GM21526 (cell line): Measurements from ENCODE around the gene ATP6V1F.
A peak's percentile ranks its signal among the peaks of the same experiment; 100 is the strongest.

Source experiments
- ATAC-seq: cut with Tn5 transposase; IDR thresholded peaks from one replicate; pipeline ENCODE4 v1.9.1; 2021; ENCODE audit warnings: moderate library complexity; ENCODE audit not compliant: unreplicated experiment, low FRiP score

Gene ATP6V1F

GRCh38 chr7:128847721-128848211 is 14.9 kb upstream of the ATP6V1F start:
- ATAC-seq, result no peak

DNA sequence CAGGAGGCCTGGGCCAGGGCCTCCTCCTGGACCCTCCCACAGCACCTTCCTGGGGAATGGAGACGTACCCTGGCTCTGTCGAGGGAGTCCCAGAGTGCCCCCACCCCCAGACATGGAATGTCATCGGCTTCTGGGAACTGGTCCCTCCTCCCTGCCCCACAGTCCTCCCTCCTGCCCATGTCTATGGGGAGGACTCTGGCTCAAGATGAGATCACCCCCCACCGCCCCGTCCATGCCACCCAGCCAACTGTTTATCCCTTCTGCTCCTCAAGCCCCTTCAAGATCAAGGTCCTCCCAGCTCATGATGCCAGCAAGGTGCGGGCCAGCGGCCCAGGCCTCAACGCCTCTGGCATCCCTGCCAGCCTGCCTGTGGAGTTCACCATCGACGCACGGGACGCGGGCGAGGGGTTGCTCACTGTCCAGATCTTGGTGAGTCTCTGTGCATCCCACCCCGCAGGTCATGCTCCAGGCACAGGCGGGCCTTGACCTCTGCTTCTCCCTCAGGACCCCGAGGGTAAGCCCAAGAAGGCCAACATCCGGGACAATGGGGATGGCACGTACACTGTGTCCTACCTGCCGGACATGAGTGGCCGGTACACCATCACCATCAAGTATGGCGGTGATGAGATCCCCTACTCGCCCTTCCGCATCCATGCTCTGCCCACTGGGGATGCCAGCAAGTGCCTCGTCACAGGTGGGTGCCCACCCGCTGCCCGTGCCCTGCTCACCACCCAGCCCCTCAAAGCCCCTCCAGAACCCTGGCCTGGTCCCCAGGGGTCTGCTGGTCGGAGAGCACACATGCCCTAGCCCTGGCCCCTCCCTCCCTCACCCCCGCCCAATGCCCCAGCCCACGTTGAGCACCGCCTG is 14.1 kb upstream of the ATP6V1F start:
- ATAC-seq, result no peak

- ATAC-seq, result no peak
Observed at GRCh38 chr7:128849156-128849515, 13.5 kb upstream of the ATP6V1F start.

- no peak for ATAC-seq
Observed at GRCh38 chr7:128849804-128850490, 12.7 kb upstream of the ATP6V1F start.

DNA sequence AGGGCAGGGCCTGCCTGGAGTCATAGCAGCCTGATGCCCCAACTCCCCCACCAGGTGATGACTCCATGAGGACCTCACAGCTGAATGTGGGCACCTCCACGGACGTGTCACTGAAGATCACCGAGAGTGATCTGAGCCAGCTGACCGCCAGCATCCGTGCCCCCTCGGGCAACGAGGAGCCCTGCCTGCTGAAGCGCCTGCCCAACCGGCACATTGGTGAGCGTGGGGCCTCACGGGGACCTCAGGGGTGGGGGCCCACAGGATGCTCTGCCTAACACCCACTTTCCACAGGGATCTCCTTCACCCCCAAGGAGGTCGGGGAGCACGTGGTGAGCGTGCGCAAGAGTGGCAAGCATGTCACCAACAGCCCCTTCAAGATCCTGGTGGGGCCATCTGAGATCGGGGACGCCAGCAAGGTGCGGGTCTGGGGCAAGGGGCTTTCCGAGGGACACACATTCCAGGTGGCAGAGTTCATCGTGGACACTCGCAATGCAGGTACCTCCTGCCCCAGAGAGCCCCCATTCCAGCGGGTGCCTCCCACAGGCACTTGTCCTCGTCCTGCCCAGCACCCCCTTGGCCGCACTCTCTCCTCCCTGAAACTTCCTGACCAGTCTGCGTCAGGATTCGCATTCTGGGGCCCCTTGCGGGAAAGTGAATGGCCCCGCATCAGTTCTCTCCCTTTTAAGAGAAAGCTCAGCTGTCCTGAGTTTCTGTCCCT is 10.0 kb upstream of the ATP6V1F start:
- no peak for ATAC-seq

DNA sequence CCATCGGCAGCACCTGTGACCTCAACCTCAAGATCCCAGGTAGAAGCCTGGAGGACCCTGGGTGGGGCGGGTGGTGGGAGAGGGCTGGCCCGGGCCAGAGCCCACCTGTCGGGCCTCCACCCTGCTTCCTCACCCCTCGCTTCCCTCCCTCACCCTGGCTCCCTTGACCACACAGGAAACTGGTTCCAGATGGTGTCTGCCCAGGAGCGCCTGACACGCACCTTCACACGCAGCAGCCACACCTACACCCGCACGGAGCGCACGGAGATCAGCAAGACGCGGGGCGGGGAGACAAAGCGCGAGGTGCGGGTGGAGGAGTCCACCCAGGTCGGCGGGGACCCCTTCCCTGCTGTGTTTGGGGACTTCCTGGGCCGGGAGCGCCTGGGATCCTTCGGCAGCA is 8.9 kb upstream of the ATP6V1F start:
- ATAC-seq, result no peak

DNA sequence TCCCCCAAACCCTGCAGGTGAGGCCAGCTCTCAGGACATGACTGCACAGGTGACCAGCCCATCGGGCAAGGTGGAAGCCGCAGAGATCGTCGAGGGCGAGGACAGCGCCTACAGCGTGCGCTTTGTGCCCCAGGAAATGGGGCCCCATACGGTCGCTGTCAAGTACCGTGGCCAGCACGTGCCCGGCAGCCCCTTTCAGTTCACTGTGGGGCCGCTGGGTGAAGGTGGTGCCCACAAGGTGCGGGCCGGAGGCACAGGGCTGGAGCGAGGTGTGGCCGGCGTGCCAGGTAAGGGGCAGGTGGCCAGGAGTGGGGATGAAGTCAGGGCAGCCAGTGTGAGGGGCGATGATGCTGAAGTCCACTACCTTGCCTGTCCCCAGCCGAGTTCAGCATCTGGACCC is 8.3 kb upstream of the ATP6V1F start:
- ATAC-seq, result no peak

- no peak for ATAC-seq
Observed at GRCh38 chr7:128855559-128855958, 7.1 kb upstream of the ATP6V1F start.

DNA sequence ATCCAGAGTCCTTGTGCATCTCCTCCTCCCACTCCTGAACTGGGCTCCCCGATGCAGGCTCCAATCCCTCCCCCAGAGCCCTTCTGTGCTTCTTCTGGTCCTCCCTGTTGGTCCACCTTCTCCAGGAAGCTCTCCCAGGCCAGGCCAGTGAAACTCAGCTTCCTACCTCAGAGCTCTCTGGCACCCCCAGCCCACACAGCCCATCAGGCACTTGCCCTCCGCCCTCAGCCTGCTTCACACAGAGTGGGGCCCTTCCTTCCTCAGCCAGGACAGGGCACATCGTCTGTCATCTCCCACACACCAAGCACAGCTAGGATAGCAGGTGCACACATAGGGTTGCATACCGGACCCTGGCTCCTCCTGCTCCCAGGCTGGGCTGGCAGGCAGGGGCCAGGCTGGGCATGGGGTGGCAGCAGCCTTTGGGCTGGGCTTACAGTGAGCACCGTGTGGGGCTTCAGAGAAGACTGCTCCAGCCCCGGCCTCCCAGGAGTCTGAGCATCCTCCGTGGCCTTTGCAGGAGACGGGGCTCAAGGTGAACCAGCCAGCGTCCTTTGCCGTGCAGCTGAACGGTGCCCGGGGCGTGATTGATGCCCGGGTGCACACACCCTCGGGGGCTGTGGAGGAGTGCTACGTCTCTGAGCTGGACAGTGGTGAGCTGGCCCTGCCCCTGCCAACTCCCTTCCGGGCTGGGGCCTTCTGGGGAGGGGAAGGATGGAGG is 6.5 kb upstream of the ATP6V1F start:
- no peak for ATAC-seq

DNA sequence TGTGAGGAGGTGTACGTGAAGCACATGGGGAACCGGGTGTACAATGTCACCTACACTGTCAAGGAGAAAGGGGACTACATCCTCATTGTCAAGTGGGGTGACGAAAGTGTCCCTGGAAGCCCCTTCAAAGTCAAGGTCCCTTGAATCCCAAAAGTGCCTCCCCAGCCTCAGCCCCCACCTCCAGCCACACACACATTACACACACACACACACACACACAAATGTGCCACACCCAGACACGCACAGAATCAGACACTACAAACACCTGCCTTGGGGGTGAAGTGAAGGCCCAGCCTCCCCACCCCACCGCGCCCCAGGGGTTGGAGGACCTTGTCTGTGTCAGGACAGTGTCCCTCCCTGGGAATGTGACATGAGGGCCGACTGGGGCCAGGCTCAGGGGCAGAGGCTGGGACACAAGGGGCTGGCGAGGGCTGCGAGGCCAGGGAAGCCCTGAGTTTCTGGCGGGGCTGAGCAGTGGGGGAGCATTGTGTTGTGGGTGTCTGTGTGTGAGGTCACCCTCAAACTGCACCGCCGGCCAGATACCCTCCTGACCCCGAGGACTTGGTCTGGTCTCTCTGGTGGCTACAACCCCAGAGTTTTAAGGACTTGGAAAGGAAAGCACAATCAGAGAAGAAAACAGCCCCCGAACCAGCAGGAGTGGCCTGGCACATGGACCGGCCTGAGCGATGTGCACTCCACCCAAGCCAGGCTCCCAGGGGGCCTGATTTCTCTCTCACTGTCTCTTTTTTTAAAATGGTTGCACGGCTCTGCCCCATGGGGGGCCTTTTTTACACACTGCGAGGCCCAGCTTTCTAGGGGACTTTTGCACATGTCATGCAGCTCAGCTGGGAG is 4.0 kb upstream of the ATP6V1F start:
- no peak for ATAC-seq

DNA sequence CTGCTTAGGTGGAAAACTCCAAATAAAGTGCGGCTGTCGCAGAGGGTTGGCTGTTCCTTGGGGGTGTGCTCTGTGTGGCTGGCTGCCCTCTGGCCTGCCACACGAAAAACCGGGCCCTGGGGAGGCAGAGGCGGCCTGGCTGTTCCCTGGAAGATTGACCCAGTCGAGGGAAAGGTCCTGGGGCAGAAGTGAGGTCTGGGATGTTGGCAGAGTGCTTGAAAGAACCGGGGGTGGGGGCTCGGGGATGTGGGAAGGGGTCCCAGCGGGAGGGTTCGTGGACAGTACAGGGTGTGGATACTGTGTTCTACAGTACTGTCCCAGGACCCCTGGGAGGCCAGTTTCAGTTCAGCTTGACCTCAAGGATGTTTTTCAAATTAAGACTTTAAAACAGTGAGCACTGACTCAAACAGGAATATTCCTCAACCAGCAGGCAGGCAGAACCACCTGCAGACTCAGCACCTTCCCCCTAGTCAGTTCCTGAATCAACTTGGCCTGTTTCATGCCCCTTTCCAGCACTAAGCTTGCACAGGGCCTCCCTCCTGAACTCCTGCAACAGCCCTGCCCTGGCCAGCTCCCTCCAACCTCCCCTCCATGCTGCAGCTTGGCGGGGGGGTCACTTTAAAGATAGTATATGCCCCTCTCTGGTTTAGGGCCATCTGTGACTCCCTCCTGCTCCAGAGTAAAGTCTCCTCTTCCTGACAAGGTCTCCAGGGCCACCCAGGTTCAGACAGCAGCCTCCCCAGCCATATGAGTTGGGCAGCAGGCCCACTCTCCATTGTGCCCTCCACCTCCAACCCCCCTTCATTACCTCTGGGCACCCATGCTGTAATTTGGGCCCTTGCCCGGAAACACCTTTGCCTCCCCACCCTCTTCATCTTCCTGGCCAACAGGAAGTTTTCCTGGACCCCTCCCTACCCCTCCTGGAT is 3.2 kb upstream of the ATP6V1F start:
- no peak for ATAC-seq

DNA sequence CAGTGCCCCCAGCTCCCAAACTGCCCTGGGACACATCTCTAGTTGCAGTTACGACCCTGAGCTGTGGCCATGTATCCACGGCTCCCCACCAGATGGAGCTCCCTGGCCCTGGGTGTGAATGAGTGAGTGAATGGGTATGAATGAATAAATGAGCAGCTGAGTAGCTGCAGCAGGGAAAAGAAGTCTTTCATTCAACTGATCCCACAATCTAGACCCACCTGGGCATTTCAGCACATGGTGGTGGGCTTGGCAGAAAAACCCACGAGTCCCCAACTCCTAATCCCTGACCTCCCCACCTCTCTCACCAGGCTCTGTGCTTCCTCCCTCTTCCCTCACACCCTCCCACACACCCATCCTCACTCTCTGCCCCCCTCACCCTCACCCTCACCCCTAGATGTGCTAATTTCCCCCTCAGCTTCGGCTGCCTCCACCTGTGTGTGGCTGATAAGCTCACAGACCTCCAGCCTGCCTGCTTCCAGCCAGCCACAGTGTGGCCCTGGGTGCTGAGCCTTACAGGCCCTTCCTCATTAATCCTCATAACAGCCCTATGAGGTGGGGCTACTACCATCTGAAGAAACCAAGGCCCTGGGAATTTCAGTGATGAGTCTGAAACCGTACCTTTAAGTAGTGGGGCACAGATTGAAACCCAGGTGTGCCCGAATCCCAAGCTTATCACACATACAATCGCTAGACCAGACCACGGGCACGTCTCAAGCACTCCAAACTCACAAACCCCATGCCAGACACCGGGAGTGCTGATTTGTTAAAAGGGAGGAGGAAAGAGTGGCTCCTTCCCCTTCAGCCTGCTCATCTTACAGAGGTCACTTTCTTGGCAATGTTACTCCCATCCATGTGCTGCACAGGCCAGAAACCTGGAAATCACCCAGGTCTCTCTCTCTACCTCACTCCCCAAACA is 2.2 kb upstream of the ATP6V1F start:
- ATAC-seq, result no peak

DNA sequence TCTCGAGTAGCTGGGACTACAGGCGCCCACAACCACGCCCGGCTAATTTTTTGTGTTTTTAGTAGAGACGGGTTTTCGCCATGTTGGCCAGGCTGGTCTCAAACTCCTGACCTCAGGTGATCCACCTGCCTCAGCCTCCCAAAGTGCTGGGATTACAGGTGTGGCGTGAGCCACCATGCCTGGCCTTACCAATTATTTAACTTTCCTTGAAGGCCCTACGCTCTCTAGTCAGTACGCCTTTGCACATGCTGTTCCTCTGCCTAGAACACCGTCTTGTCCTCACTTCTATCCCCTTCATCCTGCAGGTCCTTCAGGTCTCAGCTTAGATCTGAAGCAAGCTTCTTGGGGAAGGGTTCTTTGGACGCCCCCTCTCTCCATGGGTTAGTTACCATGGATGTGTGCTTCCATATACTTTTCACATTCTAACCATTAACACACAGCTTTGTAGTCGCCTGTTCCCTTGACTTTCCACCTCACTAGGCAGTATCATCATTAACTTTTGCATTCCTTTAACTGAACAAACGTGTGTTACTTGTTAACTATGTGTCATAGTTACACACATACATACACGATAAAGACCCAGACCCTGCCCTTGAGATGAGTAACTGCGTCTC is 592 bp upstream of the ATP6V1F start:
- no peak for ATAC-seq

DNA sequence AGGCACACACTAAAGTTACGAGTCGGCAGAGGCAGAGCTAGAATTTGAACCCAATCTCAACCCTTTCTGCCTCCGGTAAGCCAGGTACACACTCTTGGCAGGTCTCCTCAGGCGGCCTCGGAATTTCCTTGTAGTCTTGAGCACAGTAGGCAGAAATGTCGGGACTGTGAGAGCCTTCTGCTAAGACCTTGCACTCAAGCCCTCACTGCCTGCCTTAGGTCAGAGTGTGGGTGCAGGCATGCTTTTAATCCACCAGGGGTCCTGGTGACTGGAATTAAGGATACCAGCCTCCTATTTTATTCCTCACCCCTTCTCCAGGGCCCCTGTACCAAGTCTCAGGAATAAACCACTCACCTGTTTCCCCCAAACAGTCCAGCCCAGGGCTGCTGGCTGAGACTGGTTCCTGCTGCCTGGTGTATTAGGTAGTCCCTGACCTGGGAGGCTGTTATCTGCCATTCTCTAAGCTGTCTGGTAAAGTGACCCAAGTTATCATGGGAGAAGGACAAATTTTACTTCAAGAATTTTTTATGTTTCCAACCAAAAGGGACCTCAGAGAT is 855 bp downstream of the ATP6V1F start:
- ATAC-seq, result peak; percentile 41

- ATAC-seq, result no peak
Observed at GRCh38 chr7:128865303-128865702, 2.6 kb downstream of the ATP6V1F start.

GRCh38 chr7:128865996-128866877 is 3.6 kb downstream of the ATP6V1F start:
- no peak for ATAC-seq
